GM10847 (cell line): ENCODE measurements around the gene HSD11B1.

Experiments
- POLR2A ChIP-seq: IDR thresholded peaks from 2 replicates; pipeline ENCODE4 v1.6.1; 2011; ENCODE audit not compliant: insufficient read length; ENCODE audit errors: extremely low read depth

HSD11B1 gene

GRCh38 chr1:209708297-209708696, 3.7 kb downstream of the HSD11B1 start:
- no peak for TF ChIP-seq POLR2A

GRCh38 chr1:209710093-209710492, 5.4 kb downstream of the HSD11B1 start:
- no peak for TF ChIP-seq POLR2A

- no peak for TF ChIP-seq POLR2A
Observed at GRCh38 chr1:209710847-209711246, 6.2 kb downstream of the HSD11B1 start.

DNA sequence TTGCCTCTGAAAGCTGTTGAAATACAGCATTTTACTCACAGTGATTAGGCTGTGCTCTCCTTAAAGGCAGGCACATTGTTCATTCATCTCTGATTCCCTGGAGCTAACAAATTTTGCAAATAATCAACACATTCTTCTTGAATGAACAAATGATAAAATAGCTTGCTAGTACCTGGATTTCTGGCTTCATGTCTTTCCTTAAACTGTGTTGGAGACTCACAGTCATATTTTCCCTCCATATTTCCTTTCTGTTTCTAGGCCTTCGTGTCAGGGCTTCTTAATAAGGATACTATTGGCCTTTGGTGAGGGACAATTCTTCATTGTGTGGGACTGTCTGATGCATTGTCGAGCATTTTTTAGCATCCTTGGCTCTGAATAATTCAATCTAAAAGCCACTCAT, 9.7 kb downstream of the HSD11B1 start:
- TF ChIP-seq POLR2A: no peak

GRCh38 chr1:209715314-209715713, 10.7 kb downstream of the HSD11B1 start:
- no peak for TF ChIP-seq POLR2A

DNA sequence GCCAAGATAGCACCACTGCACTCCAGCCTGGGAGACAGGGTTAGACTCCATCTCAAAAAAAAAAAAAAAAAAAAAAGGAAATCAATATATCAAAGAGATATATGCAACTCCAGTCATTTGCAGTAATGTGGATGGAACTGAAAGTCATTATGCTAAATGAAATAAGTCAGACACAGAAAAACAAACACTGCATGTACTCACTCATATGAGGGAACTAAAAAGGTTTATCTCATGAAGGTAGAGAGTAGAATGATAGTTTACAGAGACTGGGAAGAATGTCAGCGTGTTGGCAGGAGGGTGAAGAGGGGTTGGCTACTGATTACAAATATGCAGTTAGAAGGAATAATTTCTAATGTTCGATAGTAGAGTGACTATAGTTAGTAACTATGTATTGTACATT, 13.2 kb downstream of the HSD11B1 start:
- no peak for TF ChIP-seq POLR2A

- TF ChIP-seq POLR2A: no peak
Observed at GRCh38 chr1:209720326-209720725, 15.7 kb downstream of the HSD11B1 start.

DNA sequence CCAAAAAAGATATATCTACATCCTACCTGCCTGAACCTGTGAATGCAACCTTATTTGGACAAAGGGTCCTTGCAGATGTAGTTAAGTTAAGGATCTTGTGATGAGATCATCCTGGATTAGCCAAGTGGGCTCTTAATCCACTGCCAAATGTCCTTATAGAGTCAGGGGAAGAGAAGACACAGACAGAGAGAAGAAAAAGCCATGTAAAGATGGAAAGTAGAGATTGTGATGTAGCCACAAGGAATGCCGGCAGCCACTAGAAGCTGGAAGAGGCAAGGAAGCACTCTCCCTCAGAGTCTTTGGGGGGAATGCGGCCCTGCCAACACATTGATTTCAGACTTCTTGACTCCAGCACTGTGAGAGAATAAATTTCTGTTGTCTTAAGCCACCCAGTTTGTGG, 16.2 kb downstream of the HSD11B1 start:
- TF ChIP-seq POLR2A: no peak

DNA sequence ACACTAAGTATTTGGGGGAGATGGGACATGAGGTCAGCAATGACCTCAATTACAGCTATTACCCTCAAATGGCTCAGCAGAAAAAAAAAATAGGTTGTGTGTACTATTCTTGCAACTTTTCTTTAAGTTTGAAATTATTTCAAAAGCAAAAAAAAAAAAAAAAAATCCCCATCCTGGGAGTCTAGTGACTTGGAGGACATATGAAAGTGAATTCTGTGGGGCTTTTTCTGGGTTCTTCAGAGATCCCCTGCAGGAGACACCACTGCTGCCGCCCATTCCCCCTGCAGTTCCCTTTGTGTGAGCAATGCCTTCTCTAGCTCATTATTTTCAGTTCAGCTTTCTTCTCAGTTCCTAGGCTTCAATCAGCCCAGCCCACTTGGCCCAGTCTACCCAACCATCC, 16.7 kb downstream of the HSD11B1 start:
- no peak for TF ChIP-seq POLR2A

GRCh38 chr1:209723265-209723664, 18.6 kb downstream of the HSD11B1 start:
- no peak for TF ChIP-seq POLR2A

DNA sequence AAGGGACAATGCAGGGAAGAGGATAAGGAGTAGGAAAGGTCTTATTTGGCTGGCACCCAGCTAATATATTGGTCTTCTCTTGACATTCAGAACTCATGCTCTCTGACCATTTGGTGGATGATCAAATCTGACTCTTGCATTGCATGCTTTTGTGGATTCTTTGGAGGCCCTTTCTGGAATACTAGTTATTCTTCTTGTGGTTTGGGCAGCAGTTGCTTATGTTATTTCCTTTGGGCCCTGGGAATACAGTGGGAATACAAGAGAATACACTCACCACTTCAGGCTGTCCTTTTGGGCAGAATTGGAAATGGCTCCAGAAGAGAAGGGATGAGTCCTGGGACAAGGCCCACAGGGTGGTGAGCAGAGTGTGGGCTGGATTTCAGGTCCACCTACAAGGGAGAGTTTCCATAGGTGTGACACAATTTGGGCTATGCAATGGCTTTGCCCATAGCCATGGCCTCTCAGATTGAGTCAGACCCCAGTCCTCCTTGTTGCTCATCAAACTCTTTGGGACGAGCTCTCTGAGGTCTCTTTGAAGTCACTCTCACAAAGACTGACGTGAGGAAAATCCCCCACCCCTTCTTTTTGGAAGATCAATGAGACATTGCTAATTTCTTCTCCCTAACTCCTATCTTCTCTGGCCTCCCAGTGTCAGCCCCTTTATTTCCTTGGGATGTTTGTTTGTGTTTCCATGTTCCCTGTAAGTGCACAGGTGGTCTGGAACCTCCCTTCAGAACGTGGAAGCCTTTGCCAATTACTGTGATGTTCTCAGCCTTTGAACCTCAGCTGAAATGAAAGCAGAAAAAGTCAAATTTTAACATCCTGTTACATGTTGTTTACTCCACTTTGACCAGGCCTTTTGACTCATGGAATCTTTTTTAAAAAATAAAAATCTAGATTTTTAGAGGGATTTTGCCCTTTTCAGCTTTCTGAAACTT, 19.4 kb downstream of the HSD11B1 start:
- TF ChIP-seq POLR2A: no peak

GRCh38 chr1:209727286-209727685, 22.6 kb downstream of the HSD11B1 start:
- no peak for TF ChIP-seq POLR2A

DNA sequence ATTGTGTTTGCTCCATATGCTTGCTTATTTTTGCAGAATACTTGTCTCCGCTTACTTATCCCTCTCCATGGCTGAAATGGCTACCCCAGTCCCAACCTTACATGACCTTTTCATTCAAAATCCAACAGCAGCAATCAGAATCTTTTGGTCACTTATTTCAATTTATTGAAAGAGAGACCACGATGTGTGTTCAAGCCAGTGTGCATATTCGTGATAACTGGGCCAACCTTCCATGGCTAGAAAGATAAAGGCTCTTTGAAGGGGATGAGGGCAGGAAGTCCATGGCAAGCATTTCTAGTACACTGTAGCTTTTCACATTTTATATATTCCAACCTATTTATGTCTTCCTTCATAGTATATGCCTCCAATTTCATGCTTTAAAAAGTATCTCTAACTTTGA, 23.1 kb downstream of the HSD11B1 start:
- no peak for TF ChIP-seq POLR2A

DNA sequence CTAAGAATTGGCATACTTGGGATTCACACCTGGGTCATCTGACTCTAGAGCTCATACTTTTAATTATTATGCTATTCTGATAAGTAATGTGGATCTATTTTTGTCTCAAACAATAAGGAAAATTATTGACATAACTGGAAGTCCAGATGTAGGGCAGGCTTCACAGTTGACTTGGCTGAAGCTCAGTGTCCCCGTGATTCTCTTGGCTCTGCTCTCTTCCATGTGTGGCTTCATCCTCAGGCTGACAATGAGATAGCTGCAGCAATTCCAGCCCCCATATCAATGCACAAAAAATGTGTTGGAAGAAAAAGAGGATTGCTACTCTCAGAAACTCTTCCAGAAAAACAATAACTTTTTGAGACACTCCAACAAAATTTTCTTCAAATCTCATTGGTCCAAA, 23.8 kb downstream of the HSD11B1 start:
- no peak for TF ChIP-seq POLR2A

DNA sequence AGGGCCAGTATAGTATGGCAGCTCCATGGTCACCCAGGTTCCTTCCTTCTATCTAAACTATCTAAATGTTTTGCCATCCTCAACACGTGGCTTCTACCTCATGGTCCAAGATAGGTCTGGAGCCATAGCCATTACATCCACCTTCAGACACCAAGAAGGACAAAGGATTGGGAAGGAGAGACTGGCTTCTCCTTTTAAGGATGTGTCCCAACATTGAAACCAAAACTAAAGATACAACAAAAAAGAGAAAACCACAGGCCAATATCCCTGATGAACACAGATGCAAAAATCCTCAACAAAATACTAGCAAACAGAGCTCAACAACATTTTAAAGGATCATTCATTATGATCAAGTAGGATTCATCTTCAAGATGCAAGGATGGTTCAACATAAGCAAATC, 24.8 kb downstream of the HSD11B1 start:
- TF ChIP-seq POLR2A: no peak

DNA sequence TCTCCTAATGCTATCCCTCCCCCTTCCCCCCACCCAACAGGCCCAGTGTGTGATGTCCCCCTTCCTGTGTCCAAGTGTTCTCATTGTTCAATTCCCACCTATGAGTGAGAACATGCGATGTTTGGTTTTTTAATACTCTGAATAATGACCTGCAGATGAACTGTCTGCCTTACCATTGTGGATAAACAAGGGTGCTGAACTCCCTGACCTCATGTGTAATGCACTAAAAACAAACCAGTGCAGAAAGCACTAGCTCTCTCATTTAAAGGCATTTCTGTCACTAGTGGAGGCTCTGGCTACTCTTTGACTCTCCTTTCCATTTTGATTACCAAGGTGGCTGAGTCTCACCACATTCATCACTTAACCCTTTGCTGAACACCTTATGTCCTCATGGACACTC, 28.1 kb downstream of the HSD11B1 start:
- TF ChIP-seq POLR2A: no peak
